WTC11 (cell line): ENCODE results near the gene RGMB. TPM values are rescaled to one million over a fixed set of nuclear protein-coding genes. Genes with fewer than 3 reads are reported as not detected.
A peak's percentile ranks its signal among the peaks of the same experiment; 100 is the strongest.

ENCODE experiments used
- ATAC-seq: fragments of 200-7000 bp; cut with Tn5 transposase; 2 replicates; pipeline ENCODE4 v1.10.0; 2021; ENCODE audit warnings: mild to moderate bottlenecking, moderate library complexity
- CTCF ChIA-PET: fragments of 300-600 bp; sonication (Branson Sonifier 250); formaldehyde crosslinking; loops from one replicate; lab custom pipeline; 2021; ENCODE audit warnings: antibody characterized with exemption; lab: Charles Lee
- POLR2A ChIA-PET: fragments of 350-600 bp; sonication (Branson Sonifier 250); formaldehyde crosslinking; loops from one replicate; lab custom pipeline; 2021; ENCODE audit warnings: antibody characterized with exemption; lab: Charles Lee
- DNase-seq: peaks from one replicate; pipeline ENCODE4 v3.0.0; 2021; ENCODE audit warnings: low spot score
- H3K27ac Mint-ChIP-seq: 2 replicates; pipeline ENCODE4 v1.8.0; 2021; ENCODE audit warnings: mixed read lengths
- H3K27me3 Mint-ChIP-seq: 2 replicates; pipeline ENCODE4 v1.8.0; 2021; ENCODE audit warnings: low read depth, mild to moderate bottlenecking, moderate library complexity, mixed read lengths
- H3K36me3 Mint-ChIP-seq: 2 replicates; pipeline ENCODE4 v1.8.0; 2021; ENCODE audit warnings: mixed read lengths
- H3K4me1 Mint-ChIP-seq: 2 replicates; pipeline ENCODE4 v1.8.0; 2022; ENCODE audit warnings: mixed read lengths
- H3K4me3 Mint-ChIP-seq: 2 replicates; pipeline ENCODE4 v1.8.0; 2021; ENCODE audit warnings: mild to moderate bottlenecking, moderate library complexity, mixed read lengths
- H3K9me3 Mint-ChIP-seq: 2 replicates; pipeline ENCODE4 v1.8.0; 2021; ENCODE audit warnings: mixed read lengths
- AFF4 ChIP-seq: sonication (generic); formaldehyde crosslinking; IDR thresholded peaks from 2 replicates; pipeline ENCODE4 v1.8.1; 2023; ENCODE audit warnings: mild to moderate bottlenecking, missing genetic modification reagents, borderline replicate concordance
- ARID4B ChIP-seq: sonication (generic); formaldehyde crosslinking; IDR thresholded peaks from 2 replicates; pipeline ENCODE4 v1.8.0; 2023; ENCODE audit warnings: missing genetic modification reagents, mild to moderate bottlenecking, borderline replicate concordance
- ATF6 ChIP-seq: sonication (generic); formaldehyde crosslinking; IDR thresholded peaks from 2 replicates; pipeline ENCODE4 v1.8.1; 2023; ENCODE audit warnings: mild to moderate bottlenecking, missing genetic modification reagents
- CREB1 ChIP-seq: sonication (generic); formaldehyde crosslinking; IDR thresholded peaks from 2 replicates; pipeline ENCODE4 v1.8.0; 2023; ENCODE audit warnings: mild to moderate bottlenecking, missing genetic modification reagents
- E2F4 ChIP-seq: sonication (generic); formaldehyde crosslinking; IDR thresholded peaks from 2 replicates; pipeline ENCODE4 v1.8.1; 2022; ENCODE audit warnings: low read depth, mild to moderate bottlenecking, moderate library complexity, missing genetic modification reagents, borderline replicate concordance
- E2F5 ChIP-seq: sonication (generic); formaldehyde crosslinking; IDR thresholded peaks from 2 replicates; pipeline ENCODE4 v1.8.1; 2022; ENCODE audit warnings: mild to moderate bottlenecking, moderate library complexity, missing genetic modification reagents
- FOXJ3 ChIP-seq: sonication (generic); formaldehyde crosslinking; IDR thresholded peaks from 2 replicates; pipeline ENCODE4 v1.9.0; 2021; ENCODE audit warnings: missing genetic modification reagents, mild to moderate bottlenecking, borderline replicate concordance
- FOXP4 ChIP-seq: sonication (generic); formaldehyde crosslinking; IDR thresholded peaks from 2 replicates; pipeline ENCODE4 v1.8.0; 2022; ENCODE audit warnings: mild to moderate bottlenecking, missing genetic modification reagents
- GABPB1 ChIP-seq: sonication (generic); formaldehyde crosslinking; IDR thresholded peaks from 2 replicates; pipeline ENCODE4 v1.8.1; 2023; ENCODE audit warnings: mild to moderate bottlenecking, missing genetic modification reagents
- NR3C1 ChIP-seq: sonication (generic); formaldehyde crosslinking; conservative IDR thresholded peaks from 2 replicates; pipeline ENCODE4 v1.8.1; 2023; ENCODE audit warnings: low read depth, mild to moderate bottlenecking, missing genetic modification reagents
- PRRX2 ChIP-seq: fragments of 250-450 bp; sonication (Bioruptor Pico); IDR thresholded peaks from 2 replicates; pipeline ENCODE4 v1.8.0; 2021; ENCODE audit warnings: mild to moderate bottlenecking
- SMAD3 ChIP-seq: sonication (generic); formaldehyde crosslinking; IDR thresholded peaks from 2 replicates; pipeline ENCODE4 v1.8.0; 2022; ENCODE audit warnings: missing genetic modification reagents, mild to moderate bottlenecking, borderline replicate concordance
- STAT6 ChIP-seq: sonication (generic); formaldehyde crosslinking; conservative IDR thresholded peaks from 2 replicates; pipeline ENCODE4 v1.8.1; 2023; ENCODE audit warnings: mild to moderate bottlenecking, low read depth, missing genetic modification reagents, moderate library complexity
- ZBTB43 ChIP-seq: sonication (generic); formaldehyde crosslinking; IDR thresholded peaks from 2 replicates; pipeline ENCODE4 v1.8.1; 2023; ENCODE audit warnings: mild to moderate bottlenecking, missing genetic modification reagents
- ZNF138 ChIP-seq: sonication (generic); formaldehyde crosslinking; conservative IDR thresholded peaks from 2 replicates; pipeline ENCODE4 v1.8.1; 2022; ENCODE audit warnings: mild to moderate bottlenecking, moderate library complexity, missing genetic modification reagents
- ZNF671 ChIP-seq: fragments of 250-450 bp; sonication (Bioruptor Pico); IDR thresholded peaks from 2 replicates; pipeline ENCODE4 v1.8.0; 2021; ENCODE audit warnings: mild to moderate bottlenecking
- total RNA-seq: library from RNA; stranded (reverse); gene quantifications from 3 replicates; pipeline ENCODE4 v1.2.3, GENCODE V29; 2021

Gene RGMB
- total RNA-seq, 1 experiment from 2014 or later, result 33.0 TPM

GRCh38 chr5:98784411-98784810 lies 10.9 kb downstream of the RGMB start:
- CTCF ChIA-PET, result no interaction called here
- POLR2A ChIA-PET, result no interaction called here
- TF ChIP-seq ZBTB43 (CRISPR knock-in tag) (no peak), E2F5 (CRISPR knock-in tag) (no peak), ARID4B (CRISPR knock-in tag) (no peak), FOXJ3 (CRISPR knock-in tag) (no peak), NR3C1 (CRISPR knock-in tag) (no peak), AFF4 (no peak)
- ATAC-seq (no peak; the same call in 1 of the 2 replicates), DNase-seq (no peak)
- no peak overlapping the region for H3K27ac Mint-ChIP-seq
- no peaks in the 10 kb centered on the region for H3K9me3 Mint-ChIP-seq
- peaks cover 75% of the 10 kb centered on the region for H3K4me1 Mint-ChIP-seq
- no peak overlapping the region for H3K4me3 Mint-ChIP-seq
- peaks cover 50% of the 10 kb centered on the region for H3K36me3 Mint-ChIP-seq
- no peaks in the 10 kb centered on the region for H3K27me3 Mint-ChIP-seq

- ChIA-PET POLR2A (no interaction called here), CTCF (no interaction called here)
- peak overlapping the region; percentile 10; the same call in 1 of the 2 replicates for H3K27ac Mint-ChIP-seq
- H3K36me3 Mint-ChIP-seq, result peaks cover 41% of the 10 kb centered on the region
- H3K9me3 Mint-ChIP-seq, result no peaks in the 10 kb centered on the region
- H3K4me1 Mint-ChIP-seq, result peaks cover 84% of the 10 kb centered on the region
- ATAC-seq, result no peak; the same call in 1 of the 2 replicates
- no peak overlapping the region for H3K4me3 Mint-ChIP-seq
- H3K27me3 Mint-ChIP-seq, result no peaks in the 10 kb centered on the region
- DNase-seq, result no peak
- TF ChIP-seq ATF6 (CRISPR knock-in tag), result no peak
- no peak for TF ChIP-seq FOXP4 (CRISPR knock-in tag)
- no peak for TF ChIP-seq STAT6 (CRISPR knock-in tag)
- no peak for TF ChIP-seq GABPB1 (CRISPR knock-in tag)
- TF ChIP-seq E2F4 (CRISPR knock-in tag), result no peak
- no peak for TF ChIP-seq CREB1 (CRISPR knock-in tag)
- no peak for TF ChIP-seq ZNF138
- TF ChIP-seq ZNF671 (CRISPR knock-in tag), result no peak
- no peak for TF ChIP-seq SMAD3 (CRISPR knock-in tag)
- TF ChIP-seq PRRX2 (CRISPR knock-in tag), result no peak
Observed at GRCh38 chr5:98785244-98785643, 11.8 kb downstream of the RGMB start.
